Neural progenitor cell (in vitro differentiated cells): Measurements from ENCODE around the gene CLEC10A. TPM values are rescaled to one million over a fixed set of nuclear protein-coding genes. Genes with fewer than 3 reads are reported as not detected.

ENCODE experiments used
- DNase-seq: peaks from one replicate; pipeline ENCODE4 v3.0.0-alpha.2; 2016; ENCODE audit warnings: low spot score
- H2AFZ ChIP-seq: fragments of 200-600 bp; sonication (generic); replicated peaks from 2 replicates; pipeline ENCODE4 v1.6.1; 2016; ENCODE audit warnings: antibody characterized with exemption
- H3F3A ChIP-seq: fragments of 200-600 bp; sonication (generic); 2 replicates; pipeline ENCODE4 v1.6.1; 2016; ENCODE audit warnings: antibody characterized with exemption, low read depth
- H3K27ac ChIP-seq: fragments of 200-600 bp; sonication (generic); 2 replicates; pipeline ENCODE4 v1.5.1; 2016; ENCODE audit warnings: mild to moderate bottlenecking
- H3K27me3 ChIP-seq: fragments of 200-600 bp; sonication (generic); 2 replicates; pipeline ENCODE4 v1.6.1; 2016; ENCODE audit warnings: mild to moderate bottlenecking, moderate library complexity
- H3K36me3 ChIP-seq: fragments of 200-600 bp; sonication (generic); 2 replicates; pipeline ENCODE4 v1.5.1; 2016
- H3K4me1 ChIP-seq: fragments of 200-600 bp; sonication (generic); 2 replicates; pipeline ENCODE4 v1.6.1; 2016; ENCODE audit warnings: mixed run types
- H3K4me2 ChIP-seq: fragments of 200-600 bp; sonication (generic); 2 replicates; pipeline ENCODE4 v1.6.1; 2016
- H3K4me3 ChIP-seq: fragments of 200-600 bp; sonication (generic); 2 replicates; pipeline ENCODE4 v1.5.1; 2016
- H3K79me2 ChIP-seq: fragments of 200-600 bp; sonication (generic); 2 replicates; pipeline ENCODE4 v1.6.1; 2016; ENCODE audit warnings: low read depth
- H3K9ac ChIP-seq: fragments of 200-600 bp; sonication (generic); 2 replicates; pipeline ENCODE4 v1.6.1; 2016
- H3K9me3 ChIP-seq: fragments of 200-600 bp; sonication (generic); 2 replicates; pipeline ENCODE4 v1.5.1; 2016; ENCODE audit warnings: low read depth
- H4K20me1 ChIP-seq: fragments of 200-600 bp; sonication (generic); 2 replicates; pipeline ENCODE4 v1.6.1; 2016; ENCODE audit warnings: low read depth
- H3K27ac Mint-ChIP-seq: 3 replicates; pipeline ENCODE4 v1.8.0; 2021; ENCODE audit warnings: mixed read lengths
- H3K27me3 Mint-ChIP-seq: 2 replicates; pipeline ENCODE4 v1.8.0; 2022; ENCODE audit warnings: low read depth, mild to moderate bottlenecking, inconsistent platforms, moderate library complexity, mixed read lengths; ENCODE audit not compliant: insufficient read depth
- H3K36me3 Mint-ChIP-seq: 3 replicates; pipeline ENCODE4 v1.8.0; 2021; ENCODE audit warnings: mixed read lengths
- H3K4me1 Mint-ChIP-seq: 3 replicates; pipeline ENCODE4 v1.8.0; 2021; ENCODE audit warnings: mixed read lengths
- H3K4me3 Mint-ChIP-seq: 3 replicates; pipeline ENCODE4 v1.8.0; 2021; ENCODE audit warnings: mild to moderate bottlenecking, moderate library complexity, mixed read lengths
- H3K9me3 Mint-ChIP-seq: 3 replicates; pipeline ENCODE4 v1.8.0; 2020; ENCODE audit warnings: mixed read lengths
- CTCF ChIP-seq: fragments of 200-600 bp; sonication (generic); IDR thresholded peaks from 2 replicates; pipeline ENCODE4 v1.5.1; 2017; ENCODE audit warnings: antibody characterized with exemption, mild to moderate bottlenecking
- EZH2 ChIP-seq: fragments of 200-600 bp; sonication (generic); IDR thresholded peaks from 2 replicates; pipeline ENCODE4 v1.6.1; 2017; ENCODE audit warnings: antibody characterized with exemption, mild to moderate bottlenecking, moderate library complexity
- EZH2phosphoT487 ChIP-seq: fragments of 200-600 bp; sonication (generic); IDR thresholded peaks from 2 replicates; pipeline ENCODE4 v1.6.1; 2017; ENCODE audit warnings: antibody characterized with exemption
- total RNA-seq: library from RNA; depleted of rRNA; stranded (reverse); fragments of >200 nt; gene quantifications from 2 replicates; pipeline ENCODE4 v1.2.3, GENCODE V29; 2015; ENCODE audit warnings: low replicate concordance

The CLEC10A gene
- total RNA-seq, 1 donor from 2014 or later, result not detected

GRCh38 chr17:7080456-7081041, 498 bp upstream of the CLEC10A start:
- no peak overlapping the region for H3K9ac ChIP-seq
- H3K4me2 ChIP-seq, result no peak overlapping the region
- Mint-ChIP-seq H3K4me3 (peak overlapping the region; percentile 75), H3K9me3 (peaks cover 13% of the 10 kb centered on the region), H3K4me1 (no peaks in the 10 kb centered on the region), H3K36me3 (no peaks in the 10 kb centered on the region), H3K27ac (no peak overlapping the region), H3K27me3 (peaks cover 32% of the 10 kb centered on the region)
- H3K27me3 ChIP-seq, result no peaks in the 10 kb centered on the region
- DNase-seq, result no peak
- H3K79me2 ChIP-seq, result no peaks in the 10 kb centered on the region
- no peaks in the 10 kb centered on the region for H3K4me1 ChIP-seq
- no peaks in the 10 kb centered on the region for H4K20me1 ChIP-seq
- H3K27ac ChIP-seq, result no peak overlapping the region
- H2AFZ ChIP-seq, result no peak overlapping the region
- no peaks in the 10 kb centered on the region for H3K9me3 ChIP-seq
- TF ChIP-seq EZH2phosphoT487 (no peak), EZH2 (no peak), CTCF (no peak)
- no peaks in the 10 kb centered on the region for H3F3A ChIP-seq
- H3K4me3 ChIP-seq, result no peak overlapping the region
- H3K36me3 ChIP-seq, result no peaks in the 10 kb centered on the region

GRCh38 chr17:7078711-7079110, 1.3 kb downstream of the CLEC10A start:
- Mint-ChIP-seq H3K27me3 (peaks cover 34% of the 10 kb centered on the region), H3K4me3 (no peak overlapping the region), H3K9me3 (peaks cover 13% of the 10 kb centered on the region), H3K27ac (no peak overlapping the region), H3K4me1 (no peaks in the 10 kb centered on the region), H3K36me3 (no peaks in the 10 kb centered on the region)
- Histone ChIP-seq H3K27me3 (no peaks in the 10 kb centered on the region), H3K9ac (no peak overlapping the region), H3K79me2 (no peaks in the 10 kb centered on the region), H2AFZ (no peak overlapping the region), H4K20me1 (no peaks in the 10 kb centered on the region), H3K4me3 (no peak overlapping the region), H3K4me1 (no peaks in the 10 kb centered on the region), H3K4me2 (no peak overlapping the region), H3K9me3 (no peaks in the 10 kb centered on the region), H3K27ac (no peak overlapping the region), H3F3A (no peaks in the 10 kb centered on the region), H3K36me3 (no peaks in the 10 kb centered on the region)
- no peak for DNase-seq
- TF ChIP-seq CTCF, result no peak
- TF ChIP-seq EZH2phosphoT487, result no peak
- no peak for TF ChIP-seq EZH2

- no peaks in the 10 kb centered on the region for H3K4me1 Mint-ChIP-seq
- Histone ChIP-seq H3K9ac (no peak overlapping the region), H3K9me3 (no peaks in the 10 kb centered on the region), H3F3A (no peaks in the 10 kb centered on the region), H3K36me3 (no peaks in the 10 kb centered on the region), H3K27ac (no peak overlapping the region), H3K4me1 (no peaks in the 10 kb centered on the region), H3K4me3 (no peak overlapping the region), H3K4me2 (no peak overlapping the region), H3K79me2 (no peaks in the 10 kb centered on the region), H4K20me1 (no peaks in the 10 kb centered on the region), H3K27me3 (no peaks in the 10 kb centered on the region), H2AFZ (no peak overlapping the region)
- H3K27me3 Mint-ChIP-seq, result peaks cover 34% of the 10 kb centered on the region
- H3K4me3 Mint-ChIP-seq, result peak overlapping the region; percentile 57
- H3K27ac Mint-ChIP-seq, result no peak overlapping the region
- no peak for TF ChIP-seq EZH2
- no peak for TF ChIP-seq CTCF
- TF ChIP-seq EZH2phosphoT487, result no peak
- peaks cover 13% of the 10 kb centered on the region for H3K9me3 Mint-ChIP-seq
- no peak for DNase-seq
- no peaks in the 10 kb centered on the region for H3K36me3 Mint-ChIP-seq
These were observed 2.0 kb downstream of the CLEC10A start for GRCh38 chr17:7077911-7078546.
